Activated CD4-positive, alpha-beta memory T cell treated with anti-CD3 and anti-CD28 coated beads, Interleukin-2, amount 10 ng/mL, durations not matched to agents 7 days and 5 days (primary cell): ENCODE measurements around the gene TBC1D23. TPM values are rescaled to one million over a fixed set of nuclear protein-coding genes. Genes with fewer than 3 reads are reported as not detected.
"Not testable (repeated sequence)": the region's sequence is repeated elsewhere in the genome, so short reads cannot be mapped to it uniquely, and the experiment has no call there.

Experiments
- CTCF ChIA-PET: fragments of 350-600 bp; sonication (Branson Sonifier 250); formaldehyde crosslinking; loops from one replicate; lab custom pipeline; 2021; ENCODE audit warnings: antibody characterized with exemption, inconsistent platforms; lab: Charles Lee
- POLR2A ChIA-PET: fragments of 350-600 bp; sonication (Branson Sonifier 250); formaldehyde crosslinking; loops from one replicate; lab custom pipeline; 2021; ENCODE audit warnings: antibody characterized with exemption; lab: Charles Lee
- DNase-seq: peaks from one replicate; pipeline ENCODE4 v3.0.0-alpha.2; 2020
- H3K27ac Mint-ChIP-seq: one replicate; pipeline ENCODE4 v1.8.0; 2021; ENCODE audit warnings: mild to moderate bottlenecking, mixed read lengths
- H3K27me3 Mint-ChIP-seq: one replicate; pipeline ENCODE4 v1.8.0; 2021; ENCODE audit warnings: mixed read lengths
- H3K36me3 Mint-ChIP-seq: one replicate; pipeline ENCODE4 v1.8.0; 2021; ENCODE audit warnings: low read depth, mixed read lengths
- H3K4me1 Mint-ChIP-seq: one replicate; pipeline ENCODE4 v1.8.0; 2021; ENCODE audit warnings: mixed read lengths
- H3K4me3 Mint-ChIP-seq: one replicate; pipeline ENCODE4 v1.8.0; 2021; ENCODE audit warnings: mild to moderate bottlenecking, mixed read lengths
- H3K9me3 Mint-ChIP-seq: one replicate; pipeline ENCODE4 v1.8.0; 2021; ENCODE audit warnings: mixed read lengths
- total RNA-seq, 2 experiments: library from RNA; stranded (reverse); gene quantifications; one replicate each; pipeline ENCODE4 v1.2.3, GENCODE V29; 2021

The TBC1D23 gene
- total RNA-seq, 2 experiments from 2014 or later = 26.5 to 29.3 TPM

- H3K9me3 Mint-ChIP-seq = no peaks in the 10 kb centered on the region
- H3K4me3 Mint-ChIP-seq = no peak overlapping the region
These were observed 29.1 kb upstream of the TBC1D23 start for GRCh38 chr3:100231668-100232067.

DNA sequence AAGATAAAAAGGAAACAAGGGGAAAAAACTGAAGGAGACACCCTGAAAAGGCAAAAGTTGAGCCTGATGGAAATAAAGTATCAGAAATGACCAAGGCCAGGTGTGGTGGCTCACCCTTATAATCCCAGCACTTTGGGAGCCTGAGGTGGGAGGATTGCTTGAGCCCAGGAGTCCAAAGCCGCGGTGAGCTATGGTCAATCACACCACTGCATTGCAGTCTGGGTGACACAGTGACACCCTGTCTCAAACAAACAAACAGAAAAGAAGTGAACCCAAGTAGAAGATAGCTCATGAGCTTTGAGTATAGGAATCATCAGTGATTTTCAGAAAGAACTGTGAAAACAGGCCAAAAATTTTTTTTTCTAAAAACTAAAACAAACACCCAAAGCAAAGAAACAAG, 26.4 kb upstream of the TBC1D23 start:
- ChIA-PET CTCF (no interaction called here), POLR2A (no interaction called here)
- Mint-ChIP-seq H3K4me1 (peaks cover 1% of the 10 kb centered on the region), H3K9me3 (peaks cover 10% of the 10 kb centered on the region), H3K4me3 (no peak overlapping the region), H3K27ac (no peak overlapping the region), H3K36me3 (peaks cover 2% of the 10 kb centered on the region), H3K27me3 (peaks cover 14% of the 10 kb centered on the region)
- no peak for DNase-seq

More at GRCh38 chr3:100231668-100232067, 29.1 kb upstream of the TBC1D23 start:
- ChIA-PET CTCF (no interaction called here), POLR2A (no interaction called here)
- peaks cover 14% of the 10 kb centered on the region for H3K27me3 Mint-ChIP-seq
- H3K36me3 Mint-ChIP-seq = no peaks in the 10 kb centered on the region
- no peak overlapping the region for H3K27ac Mint-ChIP-seq
- peaks cover 11% of the 10 kb centered on the region for H3K4me1 Mint-ChIP-seq
- DNase-seq = no peak

DNA sequence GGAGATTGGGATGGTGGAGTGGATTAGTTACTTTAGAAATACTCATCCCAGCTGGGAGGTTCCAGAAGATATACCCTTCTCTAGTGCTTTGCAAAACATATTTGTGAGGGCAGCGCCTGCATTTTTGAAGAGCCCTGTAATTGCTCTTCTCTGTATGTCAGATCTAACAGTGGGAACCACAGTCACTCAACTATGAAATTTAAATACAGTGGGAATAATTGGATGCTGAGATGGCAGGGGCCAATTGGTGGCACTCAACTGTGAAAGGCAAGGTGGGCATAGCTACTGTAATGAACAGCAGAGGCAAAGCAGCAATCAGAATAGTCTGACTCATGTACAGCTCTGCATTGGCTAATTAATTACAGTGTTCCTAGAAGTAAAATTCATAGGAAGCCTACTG, 22.2 kb upstream of the TBC1D23 start:
- Mint-ChIP-seq H3K9me3 (peaks cover 15% of the 10 kb centered on the region), H3K27me3 (peaks cover 8% of the 10 kb centered on the region), H3K4me3 (no peak overlapping the region), H3K4me1 (no peaks in the 10 kb centered on the region), H3K36me3 (peaks cover 2% of the 10 kb centered on the region), H3K27ac (no peak overlapping the region)
- ChIA-PET POLR2A (no interaction called here), CTCF (interaction anchor here (1.4 to 1.9 kb wide), 2 partner anchors 10 to 15 kb away, joined by 4 to 5 read pairs; no protein-coding TSS in a partner anchor)
- no peak for DNase-seq

GRCh38 chr3:100242471-100242870, 18.3 kb upstream of the TBC1D23 start:
- H3K36me3 Mint-ChIP-seq, H3K4me3 Mint-ChIP-seq, H3K27ac Mint-ChIP-seq, DNase-seq, H3K4me1 Mint-ChIP-seq, H3K27me3 Mint-ChIP-seq, POLR2A ChIA-PET: not testable (repeated sequence)
- CTCF ChIA-PET = interaction anchor here (0.9 kb wide), 1 partner anchor 220 kb away, joined by 4 read pairs; no protein-coding TSS in a partner anchor
- peaks cover 15% of the 10 kb centered on the region for H3K9me3 Mint-ChIP-seq

GRCh38 chr3:100244264-100244663, 16.5 kb upstream of the TBC1D23 start:
- DNase-seq = no peak
- Mint-ChIP-seq H3K9me3 (peaks cover 5% of the 10 kb centered on the region), H3K4me3 (no peak overlapping the region), H3K36me3 (no peaks in the 10 kb centered on the region), H3K27me3 (no peaks in the 10 kb centered on the region), H3K4me1 (peaks cover 3% of the 10 kb centered on the region), H3K27ac (no peak overlapping the region)
- ChIA-PET CTCF (no interaction called here), POLR2A (no interaction called here)

GRCh38 chr3:100245136-100245535, 15.7 kb upstream of the TBC1D23 start:
- Mint-ChIP-seq H3K36me3 (no peaks in the 10 kb centered on the region), H3K4me3 (no peak overlapping the region), H3K4me1 (peaks cover 3% of the 10 kb centered on the region), H3K27me3 (no peaks in the 10 kb centered on the region), H3K27ac (no peak overlapping the region), H3K9me3 (peaks cover 5% of the 10 kb centered on the region)
- ChIA-PET CTCF (no interaction called here), POLR2A (interaction anchor here (0.6 kb wide), 1 partner anchor 226 kb away, joined by 3 read pairs; no protein-coding TSS in a partner anchor)
- no peak for DNase-seq

DNA sequence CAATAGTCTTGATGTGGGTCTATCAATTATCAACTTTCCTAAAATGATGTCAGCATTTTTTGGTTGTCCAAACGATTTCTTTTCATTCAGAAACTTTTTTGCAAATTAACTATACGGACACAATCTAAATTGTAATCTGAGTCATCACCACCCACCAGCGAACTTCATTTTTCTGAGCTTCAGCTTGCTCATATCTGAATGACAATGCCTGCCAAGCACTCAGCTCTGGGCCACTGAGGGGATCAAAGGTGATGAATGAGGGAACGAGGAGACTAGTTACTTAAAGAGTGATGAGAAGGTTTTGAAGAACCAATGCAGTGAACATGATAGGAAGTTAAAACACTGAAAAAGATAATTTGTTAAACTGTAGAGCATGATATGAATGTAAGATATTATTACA, 14.9 kb upstream of the TBC1D23 start:
- Mint-ChIP-seq H3K4me3 (no peak overlapping the region), H3K36me3 (no peaks in the 10 kb centered on the region), H3K27ac (no peak overlapping the region), H3K4me1 (peaks cover 3% of the 10 kb centered on the region), H3K27me3 (no peaks in the 10 kb centered on the region), H3K9me3 (peaks cover 2% of the 10 kb centered on the region)
- POLR2A ChIA-PET = no interaction called here
- CTCF ChIA-PET = interaction anchor here (0.9 to 3.5 kb wide), 3 partner anchors 8 to 177 kb away, joined by 3 to 14 read pairs (median 3); partner anchors contain the start of gene TBC1D23
- DNase-seq = no peak

- Mint-ChIP-seq H3K9me3 (no peaks in the 10 kb centered on the region), H3K27ac (no peak overlapping the region), H3K4me1 (peaks cover 3% of the 10 kb centered on the region), H3K36me3 (no peaks in the 10 kb centered on the region), H3K4me3 (no peak overlapping the region), H3K27me3 (no peaks in the 10 kb centered on the region)
- no peak for DNase-seq
- ChIA-PET POLR2A (no interaction called here), CTCF (interaction anchor here (1.4 to 3.5 kb wide), 2 partner anchors 14 to 178 kb away, joined by 3 to 14 read pairs; partner anchors contain the start of gene TBC1D23)
These were observed 13.8 kb upstream of the TBC1D23 start for GRCh38 chr3:100246999-100247398.

GRCh38 chr3:100252001-100252400, 8.8 kb upstream of the TBC1D23 start:
- no peaks in the 10 kb centered on the region for H3K4me1 Mint-ChIP-seq
- H3K9me3 Mint-ChIP-seq = no peaks in the 10 kb centered on the region
- no peaks in the 10 kb centered on the region for H3K27me3 Mint-ChIP-seq
- no peak for DNase-seq
- H3K27ac Mint-ChIP-seq = no peak overlapping the region
- H3K36me3 Mint-ChIP-seq = no peaks in the 10 kb centered on the region
- no peak overlapping the region for H3K4me3 Mint-ChIP-seq
- CTCF ChIA-PET = no interaction called here
- POLR2A ChIA-PET = no interaction called here

- Mint-ChIP-seq H3K9me3 (no peaks in the 10 kb centered on the region), H3K27ac (no peak overlapping the region), H3K4me3 (no peak overlapping the region), H3K36me3 (no peaks in the 10 kb centered on the region), H3K27me3 (no peaks in the 10 kb centered on the region), H3K4me1 (no peaks in the 10 kb centered on the region)
- ChIA-PET POLR2A (interaction anchor here (1.1 to 1.3 kb wide), 2 partner anchors 182 to 185 kb away, joined by 3 to 11 read pairs; no protein-coding TSS in a partner anchor), CTCF (interaction anchor here (0.7 to 5.2 kb wide), 31 partner anchors 8 to 446 kb away, joined by 3 to 91 read pairs (median 4); no protein-coding TSS in a partner anchor)
- peak; percentile 56 for DNase-seq
These were observed 6.5 kb upstream of the TBC1D23 start for GRCh38 chr3:100254168-100254777.

DNA sequence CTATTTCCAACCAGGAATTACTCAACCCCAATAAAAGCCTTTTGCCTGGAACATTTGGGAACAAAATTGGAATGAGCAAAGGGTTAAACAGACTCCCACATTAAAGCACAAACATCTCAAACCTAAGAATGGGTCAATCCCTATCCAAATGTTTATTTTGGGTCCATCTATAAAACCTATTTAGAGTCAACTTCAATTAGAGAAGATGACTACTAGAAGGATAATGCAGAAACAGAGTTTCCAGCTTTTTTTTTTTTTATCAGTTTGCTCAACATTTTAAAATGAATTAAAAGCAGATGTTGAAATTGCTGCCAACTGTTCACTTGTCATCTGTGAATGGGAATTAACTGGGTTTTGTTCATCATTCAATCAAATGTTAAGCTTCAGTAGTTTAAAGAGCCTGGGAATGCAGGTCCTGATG, 4.1 kb upstream of the TBC1D23 start:
- H3K36me3 Mint-ChIP-seq = peaks cover 2% of the 10 kb centered on the region
- ChIA-PET CTCF (interaction anchor here (0.7 to 5.2 kb wide), 4 partner anchors 126 to 426 kb away, joined by 3 to 91 read pairs (median 66); no protein-coding TSS in a partner anchor), POLR2A (no interaction called here)
- no peaks in the 10 kb centered on the region for H3K9me3 Mint-ChIP-seq
- H3K4me1 Mint-ChIP-seq = peaks cover 18% of the 10 kb centered on the region
- no peak overlapping the region for H3K27ac Mint-ChIP-seq
- no peak overlapping the region for H3K4me3 Mint-ChIP-seq
- H3K27me3 Mint-ChIP-seq = no peaks in the 10 kb centered on the region
- no peak for DNase-seq

DNA sequence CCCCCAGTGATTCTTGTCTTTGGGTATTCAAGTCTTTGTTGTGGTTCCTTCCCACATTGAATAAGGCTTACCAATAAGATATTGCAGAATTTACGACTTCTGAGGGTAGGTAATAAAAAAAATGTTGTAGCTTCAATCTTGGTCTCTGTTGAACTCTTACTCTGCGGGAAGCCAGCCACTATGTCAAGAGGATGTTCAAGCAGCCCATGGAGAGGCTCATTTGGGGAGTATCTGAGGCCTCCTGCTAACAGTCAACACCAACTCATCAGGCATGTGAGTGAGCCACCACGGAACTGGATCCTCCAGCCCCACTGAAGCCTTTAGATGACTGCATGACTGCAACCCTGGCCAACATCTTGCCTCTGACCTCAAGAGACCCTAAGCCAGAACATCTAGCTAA, 3.2 kb upstream of the TBC1D23 start:
- CTCF ChIA-PET = interaction anchor here (0.7 to 5.2 kb wide), 5 partner anchors 19 to 427 kb away, joined by 3 to 91 read pairs (median 50); no protein-coding TSS in a partner anchor
- Mint-ChIP-seq H3K27ac (no peak overlapping the region), H3K9me3 (no peaks in the 10 kb centered on the region), H3K4me3 (no peak overlapping the region), H3K4me1 (peaks cover 24% of the 10 kb centered on the region), H3K27me3 (no peaks in the 10 kb centered on the region), H3K36me3 (peaks cover 2% of the 10 kb centered on the region)
- POLR2A ChIA-PET = no interaction called here
- DNase-seq = no peak

DNA sequence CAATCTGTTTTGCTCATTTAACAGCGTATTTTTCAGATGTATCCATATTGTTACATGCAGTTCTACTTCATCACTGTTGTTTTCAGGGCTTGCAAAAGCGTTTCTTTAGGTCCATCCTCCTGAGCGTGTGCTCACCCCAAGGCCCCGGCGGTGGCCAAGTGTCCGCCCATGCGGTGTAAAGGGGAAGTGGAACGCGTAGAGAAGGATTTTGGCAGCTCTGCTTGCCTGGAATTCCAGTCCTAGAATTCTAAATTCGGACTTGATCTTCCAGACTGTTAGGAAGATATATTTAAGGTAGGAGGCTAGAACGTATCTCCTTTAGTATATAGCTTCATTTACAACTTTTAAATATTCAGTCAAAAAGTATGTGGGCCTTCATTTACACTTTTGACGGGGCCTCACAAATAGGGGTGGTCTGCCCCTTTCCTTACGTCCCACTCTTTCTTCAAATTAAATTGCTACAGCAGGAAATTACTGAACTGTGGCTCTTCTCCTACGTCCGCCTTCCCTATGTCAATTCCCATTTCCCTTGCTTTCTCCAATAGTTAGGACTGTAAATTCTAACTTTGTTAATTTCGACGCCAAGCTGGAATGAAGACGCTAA, 609 bp upstream of the TBC1D23 start:
- Mint-ChIP-seq H3K27me3 (no peaks in the 10 kb centered on the region), H3K27ac (peak overlapping the region; percentile 84), H3K36me3 (peaks cover 2% of the 10 kb centered on the region), H3K9me3 (no peaks in the 10 kb centered on the region), H3K4me1 (peaks cover 42% of the 10 kb centered on the region), H3K4me3 (peak overlapping the region; percentile 96)
- ChIA-PET CTCF (interaction anchor here (0.5 to 1.8 kb wide), 18 partner anchors 10 to 442 kb away, joined by 3 to 13 read pairs (median 4); partner anchors contain the start of gene CMSS1), POLR2A (interaction anchor here (0.6 to 2.8 kb wide), 12 partner anchors 9 to 450 kb away, joined by 3 to 19 read pairs (median 4); partner anchors contain the start of genes CMSS1, LNP1 and TOMM70)
- no peak for DNase-seq
